Endothelial cell (in vitro differentiated cells): Measurements from ENCODE around the gene LRP5. TPM values are rescaled to one million over a fixed set of nuclear protein-coding genes. Genes with fewer than 3 reads are reported as not detected.

Experiments used
- DNase-seq: peaks from one replicate; pipeline ENCODE4 v3.0.0; 2021; ENCODE audit warnings: low spot score
- H3K27ac Mint-ChIP-seq: one replicate; pipeline ENCODE4 v1.8.0; 2021; ENCODE audit warnings: mixed read lengths, inconsistent platforms; ENCODE audit not compliant: unreplicated experiment
- H3K27me3 Mint-ChIP-seq: one replicate; pipeline ENCODE4 v1.8.0; 2021; ENCODE audit warnings: mild to moderate bottlenecking, moderate library complexity, mixed read lengths, inconsistent platforms; ENCODE audit not compliant: unreplicated experiment
- H3K36me3 Mint-ChIP-seq: one replicate; pipeline ENCODE4 v1.8.0; 2021; ENCODE audit warnings: mild to moderate bottlenecking, low read depth, mixed read lengths, inconsistent platforms; ENCODE audit not compliant: unreplicated experiment
- H3K4me1 Mint-ChIP-seq: one replicate; pipeline ENCODE4 v1.8.0; 2021; ENCODE audit warnings: mild to moderate bottlenecking, mixed read lengths, inconsistent platforms; ENCODE audit not compliant: unreplicated experiment
- H3K4me3 Mint-ChIP-seq: one replicate; pipeline ENCODE4 v1.8.0; 2021; ENCODE audit warnings: mild to moderate bottlenecking, mixed read lengths, inconsistent platforms; ENCODE audit not compliant: unreplicated experiment
- H3K9me3 Mint-ChIP-seq: one replicate; pipeline ENCODE4 v1.8.0; 2021; ENCODE audit warnings: mixed read lengths, inconsistent platforms; ENCODE audit not compliant: unreplicated experiment
- CTCF ChIP-seq: fragments of 200-600 bp; sonication (generic); IDR thresholded peaks from one replicate; pipeline ENCODE4 v1.5.0; 2021; ENCODE audit warnings: antibody characterized with exemption; ENCODE audit not compliant: unreplicated experiment
- total RNA-seq: library from RNA; stranded (reverse); fragmentation: NEBNext Ultra II Directional; extraction: Animal tissue kit (Norgen Biotek cat#: 25700); gene quantifications from one replicate; pipeline ENCODE4 v1.2.1, GENCODE V29; 2021; ENCODE audit not compliant: unreplicated experiment

Gene LRP5
- total RNA-seq, 1 donor from 2014 or later: 72.3 TPM

- no peak for TF ChIP-seq CTCF
- H3K27ac Mint-ChIP-seq: no peak overlapping the region
Observed at GRCh38 chr11:68357568-68357967, 45.2 kb downstream of the LRP5 start.

GRCh38 chr11:68358416-68358815 is 46.0 kb downstream of the LRP5 start:
- H3K4me3 Mint-ChIP-seq: no peak overlapping the region
- H3K4me1 Mint-ChIP-seq: peaks cover 2% of the 10 kb centered on the region
- no peaks in the 10 kb centered on the region for H3K9me3 Mint-ChIP-seq
- peaks cover 6% of the 10 kb centered on the region for H3K27me3 Mint-ChIP-seq
- DNase-seq: no peak
- H3K27ac Mint-ChIP-seq: no peak overlapping the region
- H3K36me3 Mint-ChIP-seq: peaks cover 37% of the 10 kb centered on the region
- no peak for TF ChIP-seq CTCF

More at GRCh38 chr11:68357568-68357967, 45.2 kb downstream of the LRP5 start:
- peak overlapping the region; percentile 74 for H3K4me3 Mint-ChIP-seq
- peaks cover 9% of the 10 kb centered on the region for H3K27me3 Mint-ChIP-seq
- no peaks in the 10 kb centered on the region for H3K9me3 Mint-ChIP-seq
- H3K36me3 Mint-ChIP-seq: peaks cover 35% of the 10 kb centered on the region
- DNase-seq: no peak
- H3K4me1 Mint-ChIP-seq: peaks cover 2% of the 10 kb centered on the region

DNA sequence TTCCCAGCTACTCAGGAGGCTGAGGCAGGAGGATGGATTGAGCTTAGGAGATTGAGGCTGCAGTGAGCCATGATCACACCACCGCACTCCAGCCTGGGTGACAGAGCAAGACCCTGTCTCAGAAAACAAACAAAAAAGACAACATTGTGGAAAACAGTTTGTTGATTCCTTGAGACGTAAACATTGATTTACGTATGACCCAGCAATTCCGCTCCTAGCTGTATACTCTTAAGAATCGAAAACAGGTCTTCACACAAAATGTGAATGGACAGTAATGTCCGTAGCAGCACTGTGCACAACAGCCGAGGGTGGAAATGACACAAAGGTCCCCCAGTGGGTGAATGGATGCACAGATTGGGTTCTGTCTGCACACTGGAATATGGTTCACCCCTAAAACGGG is 49.3 kb downstream of the LRP5 start:
- Mint-ChIP-seq H3K4me3 (no peak overlapping the region), H3K36me3 (peaks cover 47% of the 10 kb centered on the region), H3K27ac (no peak overlapping the region), H3K4me1 (peaks cover 7% of the 10 kb centered on the region), H3K9me3 (no peaks in the 10 kb centered on the region), H3K27me3 (peaks cover 10% of the 10 kb centered on the region)
- DNase-seq: no peak
- no peak for TF ChIP-seq CTCF

GRCh38 chr11:68362801-68363379 is 50.5 kb downstream of the LRP5 start:
- peak overlapping the region; percentile 44 for H3K4me3 Mint-ChIP-seq
- H3K36me3 Mint-ChIP-seq: peaks cover 54% of the 10 kb centered on the region
- no peak for TF ChIP-seq CTCF
- H3K27me3 Mint-ChIP-seq: peaks cover 10% of the 10 kb centered on the region
- no peak overlapping the region for H3K27ac Mint-ChIP-seq
- H3K4me1 Mint-ChIP-seq: peaks cover 7% of the 10 kb centered on the region
- H3K9me3 Mint-ChIP-seq: no peaks in the 10 kb centered on the region
- no peak for DNase-seq

DNA sequence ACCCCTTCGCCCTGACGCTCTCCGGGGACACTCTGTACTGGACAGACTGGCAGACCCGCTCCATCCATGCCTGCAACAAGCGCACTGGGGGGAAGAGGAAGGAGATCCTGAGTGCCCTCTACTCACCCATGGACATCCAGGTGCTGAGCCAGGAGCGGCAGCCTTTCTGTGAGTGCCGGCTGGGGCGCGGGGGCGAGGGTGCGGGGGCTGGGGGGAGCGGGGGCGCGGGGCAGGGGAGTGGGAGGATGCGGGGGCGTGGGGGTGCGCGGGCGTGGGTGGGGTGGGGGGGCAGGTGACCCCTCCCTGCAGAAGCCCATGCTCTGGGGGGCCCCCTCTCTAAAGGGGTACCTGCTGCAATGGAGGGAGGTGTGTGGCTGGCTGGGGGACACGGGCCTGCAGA is 51.4 kb downstream of the LRP5 start:
- TF ChIP-seq CTCF: no peak
- peaks cover 55% of the 10 kb centered on the region for H3K36me3 Mint-ChIP-seq

More for the DNA sequence above, 51.4 kb downstream of the LRP5 start:
- H3K9me3 Mint-ChIP-seq: no peaks in the 10 kb centered on the region
- H3K27ac Mint-ChIP-seq: no peak overlapping the region
- H3K27me3 Mint-ChIP-seq: peaks cover 10% of the 10 kb centered on the region
- DNase-seq: no peak
- peaks cover 7% of the 10 kb centered on the region for H3K4me1 Mint-ChIP-seq
- H3K4me3 Mint-ChIP-seq: no peak overlapping the region
